Skin epidermis (tissue), 12 donors: Measurements from ENCODE around the gene MSH6.
"Not testable (repeated sequence)": the region's sequence is repeated elsewhere in the genome, so short reads cannot be mapped to it uniquely, and the experiment has no call there.

Source experiments
- H3K27ac ChIP-seq, 21 experiments: fragments of 200-600 bp; sonication (generic) in 11 of 21; one replicate each; pipeline ENCODE4 v1.5.0; 2020; ENCODE audit warnings: mild to moderate bottlenecking in 3 of 21, inconsistent platforms in 2 of 21, moderate library complexity in 2 of 21
- H3K4me3 ChIP-seq, 7 experiments: fragments of 200-600 bp; sonication (generic) in 2 of 7; one replicate each; pipeline ENCODE4 v1.5.0; 2020; ENCODE audit warnings: inconsistent platforms in 2 of 7, mild to moderate bottlenecking in 2 of 7, moderate library complexity in 1 of 7

MSH6 gene

DNA sequence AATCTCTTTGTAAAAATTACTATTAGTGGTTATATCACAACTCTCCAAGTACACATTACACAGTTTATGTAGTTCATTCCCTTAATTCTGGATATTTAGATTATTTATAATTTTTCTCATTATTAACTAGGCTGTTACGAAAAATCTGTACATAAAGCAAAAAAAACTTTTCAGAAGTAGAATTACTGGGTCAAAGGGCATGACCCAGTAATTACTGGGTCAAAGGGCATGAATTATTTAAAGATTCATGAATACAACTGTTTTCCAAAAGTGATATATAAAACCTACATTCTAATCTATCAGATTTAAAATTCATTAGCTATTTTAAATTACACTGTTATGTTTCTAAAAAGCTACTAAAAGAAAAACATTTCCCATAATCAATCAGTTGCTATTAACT is 55.3 kb downstream of the MSH6 start:
- Histone ChIP-seq H3K27ac (no peak overlapping the region), H3K4me3 (no peak overlapping the region)

GRCh38 chr2:47838686-47839085 is 55.7 kb downstream of the MSH6 start:
- H3K27ac ChIP-seq, result no peak overlapping the region

DNA sequence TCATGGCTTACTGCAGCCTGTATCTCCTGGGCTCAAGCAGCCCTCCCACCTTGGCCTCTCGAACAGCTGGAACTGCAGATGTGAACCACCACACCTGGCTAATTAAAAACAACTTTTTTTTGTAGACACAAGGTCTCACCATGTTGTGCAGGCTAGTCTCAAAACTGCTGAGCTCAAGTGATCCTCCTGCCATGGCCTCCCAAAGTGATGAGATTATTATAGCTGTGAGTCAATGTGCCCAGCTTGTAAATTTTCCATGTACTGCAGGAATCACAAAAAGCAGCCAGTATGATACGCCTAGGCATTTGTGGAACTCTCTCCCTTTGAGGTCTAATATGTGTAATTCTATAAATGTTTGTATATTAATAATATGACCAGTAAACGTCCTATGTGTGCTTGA is 59.9 kb downstream of the MSH6 start:
- H3K4me3 ChIP-seq, result no peak overlapping the region
- no peak overlapping the region for H3K27ac ChIP-seq

More at GRCh38 chr2:47838686-47839085, 55.7 kb downstream of the MSH6 start:
- H3K4me3 ChIP-seq, result no peak overlapping the region

DNA sequence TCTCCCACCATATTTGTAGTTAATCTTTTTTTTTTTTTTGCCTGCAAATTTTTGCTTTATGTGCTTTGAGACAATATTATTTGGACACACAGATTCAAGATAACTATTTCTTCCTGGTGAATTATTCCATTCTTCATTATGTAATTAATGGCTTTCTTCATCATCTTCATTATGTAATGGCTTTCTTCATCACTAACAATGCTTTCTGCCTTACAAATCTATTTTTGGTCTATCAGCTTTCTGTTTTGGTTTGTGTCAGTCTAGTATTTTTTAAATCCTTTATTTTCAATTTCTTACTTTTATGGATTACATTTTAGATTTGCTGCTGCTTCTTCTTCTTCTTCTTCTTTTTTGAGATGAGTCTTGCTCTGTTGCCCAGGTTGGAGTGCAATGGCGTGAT is 60.5 kb downstream of the MSH6 start:
- Histone ChIP-seq H3K27ac (no peak overlapping the region), H3K4me3 (no peak overlapping the region)

DNA sequence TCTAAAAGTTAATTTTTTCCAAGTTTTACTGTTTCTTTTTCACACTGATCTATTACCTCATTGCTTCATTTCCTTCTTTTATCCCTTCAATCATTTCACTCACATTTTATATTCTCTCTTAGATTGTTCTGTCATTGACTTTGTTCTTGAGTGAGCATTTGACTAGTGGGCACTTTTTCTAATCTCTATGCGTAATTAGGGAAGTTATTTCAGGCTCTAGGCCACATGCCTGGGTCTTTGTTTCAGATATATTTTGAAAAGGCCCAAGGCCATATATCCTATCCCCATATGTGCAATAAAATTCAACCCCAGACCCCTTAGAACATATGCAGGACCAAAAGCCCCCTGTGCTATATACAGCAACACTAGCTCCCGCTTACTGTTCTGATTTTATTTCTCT is 61.2 kb downstream of the MSH6 start:
- Histone ChIP-seq H3K27ac (no peak overlapping the region), H3K4me3 (no peak overlapping the region)

DNA sequence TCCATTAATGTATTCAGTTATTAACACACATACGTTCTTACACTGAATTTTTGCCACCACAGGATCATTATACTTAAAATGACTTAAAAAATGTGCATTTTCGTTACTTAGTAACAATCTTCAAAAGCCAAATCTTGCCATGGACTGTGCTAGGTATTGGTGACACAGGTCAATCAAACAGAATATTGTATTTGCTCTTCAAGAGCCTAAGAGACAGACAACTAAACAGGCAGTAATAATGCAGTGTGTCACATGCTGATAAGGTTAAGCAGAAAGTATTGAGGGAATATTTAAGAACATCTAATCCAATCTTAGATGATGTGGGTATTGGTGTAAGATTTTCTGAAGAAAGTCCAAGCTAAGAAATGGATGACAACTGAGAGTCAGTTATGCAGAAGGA is 66.4 kb downstream of the MSH6 start:
- Histone ChIP-seq H3K4me3 (no peak overlapping the region), H3K27ac (no peak overlapping the region)

DNA sequence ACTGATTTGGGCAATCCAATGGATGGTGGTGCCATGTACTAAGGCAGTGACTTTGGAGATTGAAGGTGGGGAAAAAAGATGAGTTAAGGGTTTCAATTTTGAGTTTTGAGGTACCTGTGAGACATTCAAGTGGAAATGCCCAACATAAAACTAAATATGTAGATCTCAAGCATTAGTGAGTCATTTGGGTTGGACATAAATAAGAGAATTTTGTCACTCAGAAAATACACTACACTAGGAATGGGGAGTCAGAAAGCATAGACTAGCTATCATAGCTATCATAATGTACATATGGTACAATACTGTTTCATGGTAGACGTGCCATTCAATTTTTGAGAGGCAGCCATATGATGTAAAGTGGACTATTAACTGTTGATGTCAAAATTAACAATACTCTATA is 67.3 kb downstream of the MSH6 start:
- H3K27ac ChIP-seq, result no peak overlapping the region
- H3K4me3 ChIP-seq, result no peak overlapping the region

- H3K27ac ChIP-seq, H3K4me3 ChIP-seq: not testable (repeated sequence)
Measured at GRCh38 chr2:47853067-47853777, 70.3 kb downstream of the MSH6 start.
